B cell (primary cell): ENCODE measurements around the gene B4GALT3. TPM values are rescaled to one million over a fixed set of nuclear protein-coding genes. Genes with fewer than 3 reads are reported as not detected.

Experiments used
- ATAC-seq: fragments of 200-7000 bp; cut with Tn5 transposase; one replicate; pipeline ENCODE4 v1.10.0; 2021; ENCODE audit warnings: low read depth, mild to moderate bottlenecking, moderate number of reproducible peaks, moderate library complexity
- CTCF ChIA-PET: fragments of 350-600 bp; sonication (Branson Sonifier 250); formaldehyde crosslinking; loops from one replicate; lab custom pipeline; 2021; ENCODE audit warnings: antibody characterized with exemption, inconsistent platforms; lab: Charles Lee
- POLR2A ChIA-PET: fragments of 350-600 bp; sonication (Branson Sonifier 250); formaldehyde crosslinking; loops from one replicate; lab custom pipeline; 2021; ENCODE audit warnings: antibody characterized with exemption; lab: Charles Lee
- DNase-seq: peaks from one replicate; pipeline ENCODE4 v3.0.0; 2013
- H2AFZ ChIP-seq: 2 replicates; pipeline ENCODE4 v1.6.1; 2012; ENCODE audit warnings: mild to moderate bottlenecking, low read depth, low read length; ENCODE audit not compliant: insufficient read depth, poor library complexity, severe bottlenecking
- H3K27ac ChIP-seq, 2 donors: 1 replicate in 1 of 2; 2 replicates in 1 of 2; pipeline ENCODE4 v1.5.1; 2012 to 2013; ENCODE audit warnings: low read length in 2 of 2, mild to moderate bottlenecking in 2 of 2, moderate library complexity in 1 of 2
- H3K27me3 ChIP-seq, 4 experiments: fragments of 200-600 bp in 1 of 4; sonication (generic) in 1 of 4; replicated peaks in 1 of 4; 1 replicate in 2 of 4; 2 replicates in 2 of 4; pipeline versions ENCODE4 v1.6.1 to v1.7.0; 2013 to 2016; ENCODE audit warnings: low read length in 3 of 4, mild to moderate bottlenecking in 2 of 4, mixed read lengths in 1 of 4, moderate library complexity in 1 of 4; ENCODE audit not compliant: insufficient read depth in 4 of 4, control insufficient read depth in 3 of 4; ENCODE audit errors: control extremely low read depth in 1 of 4
- H3K36me3 ChIP-seq, 2 experiments: replicated peaks in 1 of 2; 1 replicate in 1 of 2; 2 replicates in 1 of 2; pipeline versions ENCODE4 v1.6.1 to v1.7.1; 2013; ENCODE audit warnings: low read length in 1 of 2; ENCODE audit not compliant: insufficient read depth in 2 of 2, control insufficient read depth in 1 of 2; ENCODE audit errors: control extremely low read depth in 1 of 2, extremely low read depth in 1 of 2
- H3K4me1 ChIP-seq, 2 donors: fragments of 200-600 bp in 1 of 2; sonication (generic) in 1 of 2; 1 replicate in 1 of 2; 2 replicates in 1 of 2; pipeline versions ENCODE4 v1.5.1 to v1.6.1; 2013 to 2017; ENCODE audit warnings: low read length in 2 of 2; ENCODE audit not compliant: control insufficient read depth in 2 of 2, insufficient read depth in 2 of 2
- H3K4me2 ChIP-seq: replicated peaks from 2 replicates; pipeline ENCODE3; 2012; ENCODE audit warnings: mild to moderate bottlenecking, low read depth, low read length; ENCODE audit not compliant: poor library complexity, severe bottlenecking
- H3K4me3 ChIP-seq, 5 experiments: fragments of 200-600 bp in 1 of 5; sonication (generic) in 1 of 5; 1 replicate in 3 of 5; 2 replicates in 2 of 5; pipeline versions ENCODE4 v1.5.1 to v1.7.0; 2011 to 2016; ENCODE audit warnings: low read length in 4 of 5, mild to moderate bottlenecking in 4 of 5, low read depth in 2 of 5, control low read depth in 1 of 5, moderate library complexity in 1 of 5; ENCODE audit not compliant: insufficient read depth in 1 of 5; ENCODE audit errors: control extremely low read depth in 1 of 5, extremely low read depth in 1 of 5
- H3K79me2 ChIP-seq: fragments of 200-600 bp; sonication (generic); one replicate; pipeline ENCODE4 v1.6.0; 2016; ENCODE audit warnings: low read length; ENCODE audit not compliant: control insufficient read depth, insufficient read depth
- H3K9ac ChIP-seq: fragments of 200-600 bp; sonication (generic); 2 replicates; pipeline ENCODE4 v1.6.1; 2017; ENCODE audit warnings: mild to moderate bottlenecking, low read length, moderate library complexity
- H3K9me3 ChIP-seq, 3 donors: one replicate each; pipeline versions ENCODE4 v1.6.1 to v1.7.1; 2013; ENCODE audit warnings: low read length in 2 of 3; ENCODE audit not compliant: control insufficient read depth in 2 of 3, insufficient read depth in 1 of 3; ENCODE audit errors: control extremely low read depth in 1 of 3
- H4K20me1 ChIP-seq: 2 replicates; pipeline ENCODE4 v1.6.0; 2012; ENCODE audit warnings: mild to moderate bottlenecking, low read length; ENCODE audit not compliant: insufficient read depth, control insufficient read depth, poor library complexity, severe bottlenecking
- H3K27ac Mint-ChIP-seq: one replicate; pipeline ENCODE4 v1.8.0; 2021; ENCODE audit warnings: mixed read lengths
- H3K27me3 Mint-ChIP-seq: one replicate; pipeline ENCODE4 v1.8.0; 2021; ENCODE audit warnings: mixed read lengths
- H3K4me1 Mint-ChIP-seq: one replicate; pipeline ENCODE4 v1.8.0; 2021; ENCODE audit warnings: mixed read lengths
- H3K4me3 Mint-ChIP-seq: one replicate; pipeline ENCODE4 v1.8.0; 2021; ENCODE audit warnings: mixed read lengths
- H3K9me3 Mint-ChIP-seq: one replicate; pipeline ENCODE4 v1.8.0; 2022; ENCODE audit warnings: mixed read lengths; ENCODE audit not compliant: insufficient read depth
- CTCF ChIP-seq: fragments of 200-600 bp; IDR thresholded peaks from one replicate; pipeline ENCODE4 v1.8.0; 2022; ENCODE audit warnings: antibody characterized with exemption, mild to moderate bottlenecking
- EZH2 ChIP-seq: IDR thresholded peaks from 2 replicates; pipeline ENCODE4 v1.6.1; 2012; ENCODE audit warnings: borderline replicate concordance, low read depth, mild to moderate bottlenecking, moderate library complexity, low read length; ENCODE audit not compliant: insufficient read depth, poor library complexity, severe bottlenecking
- WGBS: methylation state at CpG from one replicate; pipeline ENCODE4 v1.1.5; 2013; ENCODE audit warnings: missing lambda C conversion rate; ENCODE audit not compliant: insufficient coverage; 5-methylcytosine and 5-hydroxymethylcytosine counted together
- intact Hi-C: fragments of 100-400 bp; cut with micrococcal nuclease; formaldehyde crosslinking; loops from one replicate; pipeline ENCODE4 v1.10.0; 2022
- polyA plus RNA-seq: library from polyadenylated mRNA; depleted of rRNA; stranded (reverse); fragments of >200 nt; gene quantifications from 2 replicates; pipeline ENCODE4 v1.2.3, GENCODE V29; 2012
- total RNA-seq, 2 donors: library from RNA; stranded (reverse); fragments of 120-200 nt in 1 of 2; gene quantifications; 1 replicate in 1 of 2; 2 replicates in 1 of 2; pipeline versions ENCODE4 v1.2.3 to v1.2.4, GENCODE V29; 2013 to 2022

B4GALT3 gene
- total and polyA plus RNA-seq, 2 donors (not counting 1 experiment from before 2014, with no cell fraction given), result 37.6 to 59.6 TPM

GRCh38 chr1:161200421-161200991, 23.2 kb upstream of the B4GALT3 start:
- DNase-seq, result no peak
- H3K79me2 ChIP-seq, result peaks cover 34% of the 10 kb centered on the region
- intact Hi-C loops, result loop anchor here (5.0 kb wide), 2 partner anchors 107 to 167 kb away; partner anchors contain the start of genes CFAP126 and MPZ
- no peak overlapping the region for H3K4me2 ChIP-seq
- Mint-ChIP-seq H3K27ac (peak overlapping the region; percentile 97), H3K4me1 (peaks cover 42% of the 10 kb centered on the region), H3K27me3 (no peaks in the 10 kb centered on the region), H3K4me3 (peak overlapping the region; percentile 96), H3K9me3 (no peaks in the 10 kb centered on the region)
- no peak overlapping the region for H3K27ac ChIP-seq
- H3K9me3 ChIP-seq, result no peaks in the 10 kb centered on the region
- ChIA-PET POLR2A (interaction anchor here (2.5 kb wide), 1 partner anchor 25 kb away, joined by 21 read pairs; the partner anchor contains the start of gene TOMM40L), CTCF (interaction anchor here (0.8 to 3.9 kb wide), 2 partner anchors 9 to 34 kb away, joined by 3 to 23 read pairs; partner anchors contain the start of gene PPOX)
- no peaks in the 10 kb centered on the region for H4K20me1 ChIP-seq
- H3K4me3 ChIP-seq, result no peak overlapping the region
- H3K4me1 ChIP-seq, result peaks cover 23 to 38% of the 10 kb centered on the region in 2 donors
- no peak for ATAC-seq
- H3K36me3 ChIP-seq, result peaks cover 0 to 4% of the 10 kb centered on the region in 2 experiments
- TF ChIP-seq EZH2 (no peak), CTCF (no peak)
- no peaks in the 10 kb centered on the region for H3K27me3 ChIP-seq
- no peak overlapping the region for H3K9ac ChIP-seq
- H2AFZ ChIP-seq, result no peak overlapping the region
- WGBS, result 50% methylated on average over 3 of the region's 5 CpGs

- Histone ChIP-seq H3K36me3 (peaks cover 0 to 4% of the 10 kb centered on the region in 2 experiments), H2AFZ (no peak overlapping the region), H3K4me3 (no peak overlapping the region), H3K9me3 (no peaks in the 10 kb centered on the region), H3K9ac (no peak overlapping the region), H3K4me2 (no peak overlapping the region), H4K20me1 (no peaks in the 10 kb centered on the region), H3K4me1 (peaks cover 31 to 47% of the 10 kb centered on the region in 2 donors), H3K27ac (no peak overlapping the region), H3K27me3 (no peaks in the 10 kb centered on the region), H3K79me2 (peaks cover 31% of the 10 kb centered on the region)
- Mint-ChIP-seq H3K4me3 (no peak overlapping the region), H3K9me3 (no peaks in the 10 kb centered on the region), H3K27me3 (no peaks in the 10 kb centered on the region), H3K27ac (peak overlapping the region; percentile 97), H3K4me1 (peaks cover 48% of the 10 kb centered on the region)
- ChIA-PET POLR2A (no interaction called here), CTCF (interaction anchor here (0.9 to 1.1 kb wide), 4 partner anchors 13 to 185 kb away, joined by 3 to 4 read pairs (median 4); partner anchors contain the start of gene PPOX)
- ATAC-seq (no peak), DNase-seq (no peak)
- TF ChIP-seq EZH2 (no peak), CTCF (no peak)
- 88% methylated on average over 5 of the region's 5 CpGs for WGBS
- intact Hi-C loops, result loop anchor here (5.0 kb wide), 2 partner anchors 108 to 168 kb away; partner anchors contain the start of genes CFAP126 and MPZ
Observed at GRCh38 chr1:161199506-161200139, 22.3 kb upstream of the B4GALT3 start.
